Gastrocnemius medialis (tissue), 4 donors: Measurements from ENCODE around the gene CLSTN1. TPM values are rescaled to one million over a fixed set of nuclear protein-coding genes. Genes with fewer than 3 reads are reported as not detected.

Source experiments
- ATAC-seq, 2 donors: fragments of 150-250 bp; one replicate each; pipeline ENCODE4 v1.9.1; 2016
- DNase-seq, 2 donors: peaks; one replicate each; pipeline ENCODE4 v3.0.0-alpha.2; 2019
- H3K27ac ChIP-seq, 4 donors: fragments of 200-600 bp; sonication (generic); 1 replicate in 1 of 4; 2 replicates in 3 of 4; pipeline ENCODE4 v1.5.1; 2016 to 2018; ENCODE audit warnings: mild to moderate bottlenecking in 2 of 4, moderate library complexity in 1 of 4
- H3K27me3 ChIP-seq, 3 donors: fragments of 200-600 bp; sonication (generic) in 2 of 3; 1 replicate in 1 of 3; 2 replicates in 2 of 3; pipeline versions ENCODE4 v1.5.1 to v1.6.0; 2016 to 2019; ENCODE audit warnings: mild to moderate bottlenecking in 1 of 3, moderate library complexity in 1 of 3
- H3K36me3 ChIP-seq, 2 donors: fragments of 200-600 bp; sonication (generic) in 1 of 2; one replicate each; pipeline ENCODE4 v1.5.1; 2017 to 2018
- H3K4me1 ChIP-seq, 2 donors: fragments of 200-600 bp; sonication (generic) in 1 of 2; one replicate each; pipeline ENCODE4 v1.5.1; 2016 to 2017; ENCODE audit warnings: mild to moderate bottlenecking in 2 of 2
- H3K4me3 ChIP-seq, 4 donors: fragments of 200-600 bp; sonication (generic) in 3 of 4; 1 replicate in 1 of 4; 2 replicates in 3 of 4; pipeline ENCODE4 v1.5.1; 2016 to 2019; ENCODE audit warnings: mild to moderate bottlenecking in 2 of 4
- H3K9me3 ChIP-seq, 3 donors: fragments of 200-600 bp; sonication (generic) in 2 of 3; 1 replicate in 1 of 3; 2 replicates in 2 of 3; pipeline ENCODE4 v1.5.1; 2016 to 2019
- CTCF ChIP-seq, 5 experiments: fragments of 450-650 bp in 3 of 5; fragments of 200-600 bp in 2 of 5; sonication (generic) in 2 of 5; IDR thresholded peaks in 4 of 5; conservative IDR thresholded peaks in 1 of 5; 1 replicate in 4 of 5; 2 replicates in 1 of 5; pipeline ENCODE4 v1.5.1; 2016 to 2019; ENCODE audit warnings: antibody characterized with exemption in 5 of 5, mild to moderate bottlenecking in 3 of 5, moderate library complexity in 3 of 5
- POLR2A ChIP-seq, 2 donors: fragments of 450-650 bp; IDR thresholded peaks; one replicate each; pipeline ENCODE4 v1.6.1; 2017; ENCODE audit warnings: antibody characterized with exemption in 2 of 2, mild to moderate bottlenecking in 2 of 2, moderate library complexity in 2 of 2
- in situ Hi-C, 4 donors: fragments of 200-750 bp; cut with MboI; loops; one replicate each; pipeline versions ENCODE4 v1.15.0 to v1.8.0; 2017; ENCODE audit warnings: low sequenced_read_pairs in 4 of 4
- intact Hi-C: fragments of 100-400 bp; cut with DNase I; formaldehyde crosslinking; loops from one replicate; pipeline ENCODE4 v1.15.1; 2023; ENCODE audit warnings: low total_unique reads
- total RNA-seq, 4 donors: library from RNA; depleted of rRNA; stranded (reverse); fragments of >200 nt; gene quantifications; one replicate each; pipeline versions ENCODE4 v1.1.0 to v1.2.3, GENCODE V29; 2016

CLSTN1 gene
- total RNA-seq, 4 donors from 2014 or later, result 8.5 to 25.7 (median 22.0) TPM

- ATAC-seq (no peak), DNase-seq (no peak)
- Histone ChIP-seq H3K4me1 (peaks cover 0 to 11% of the 10 kb centered on the region in 2 donors), H3K27me3 (no peaks in the 10 kb centered on the region), H3K4me3 (no peak overlapping the region), H3K9me3 (no peaks in the 10 kb centered on the region), H3K27ac (no peak overlapping the region), H3K36me3 (no peaks in the 10 kb centered on the region)
- TF ChIP-seq POLR2A (IDR thresholded peaks at IDR 0.05) (no peak), CTCF (IDR thresholded peaks at IDR 0.05 in 4 of 5, conservative IDR thresholded peaks at IDR 0.05 in 1 of 5) (no peak)
- intact Hi-C loops, result no loop called here
- in situ Hi-C loops, result no loop called here
These were observed 9.9 kb upstream of the CLSTN1 start for GRCh38 chr1:9833632-9834031.

GRCh38 chr1:9827558-9828185 lies 3.9 kb upstream of the CLSTN1 start:
- Histone ChIP-seq H3K9me3 (no peaks in the 10 kb centered on the region), H3K27ac (no peak overlapping the region), H3K4me3 (no peak overlapping the region), H3K36me3 (no peaks in the 10 kb centered on the region), H3K27me3 (no peaks in the 10 kb centered on the region), H3K4me1 (peaks cover 16 to 18% of the 10 kb centered on the region in 2 donors)
- ATAC-seq (no peak), DNase-seq (no peak)
- intact Hi-C loops (loop anchor here (10.0 kb wide), 1 partner anchor 233 kb away; no protein-coding TSS in a partner anchor), in situ Hi-C loops (no loop called here)
- TF ChIP-seq CTCF (IDR thresholded peaks at IDR 0.05 in 4 of 5, conservative IDR thresholded peaks at IDR 0.05 in 1 of 5) (peak in 1 of 5 experiments; percentile 21), POLR2A (IDR thresholded peaks at IDR 0.05) (no peak)

GRCh38 chr1:9826616-9827015 lies 2.9 kb upstream of the CLSTN1 start:
- no peaks in the 10 kb centered on the region for H3K36me3 ChIP-seq
- DNase-seq, result no peak
- no peak overlapping the region for H3K4me3 ChIP-seq
- intact Hi-C loops, result loop anchor here (10.0 kb wide), 1 partner anchor 232 kb away; no protein-coding TSS in a partner anchor
- H3K27me3 ChIP-seq, result no peaks in the 10 kb centered on the region
- peaks cover 27 to 28% of the 10 kb centered on the region in 2 donors for H3K4me1 ChIP-seq
- no peaks in the 10 kb centered on the region for H3K9me3 ChIP-seq
- ATAC-seq, result no peak
- TF ChIP-seq CTCF (IDR thresholded peaks at IDR 0.05 in 4 of 5, conservative IDR thresholded peaks at IDR 0.05 in 1 of 5) (no peak), POLR2A (IDR thresholded peaks at IDR 0.05) (no peak)
- no peak overlapping the region for H3K27ac ChIP-seq
- in situ Hi-C loops, result no loop called here

- peaks cover 28 to 32% of the 10 kb centered on the region in 2 donors for H3K4me1 ChIP-seq
- in situ Hi-C loops, result no loop called here
- H3K9me3 ChIP-seq, result no peaks in the 10 kb centered on the region
- no peak overlapping the region for H3K4me3 ChIP-seq
- H3K36me3 ChIP-seq, result no peaks in the 10 kb centered on the region
- no peaks in the 10 kb centered on the region for H3K27me3 ChIP-seq
- intact Hi-C loops, result loop anchor here (10.0 kb wide), 1 partner anchor 231 kb away; no protein-coding TSS in a partner anchor
- peak overlapping the region; percentile 94 to 99 (median 94) for H3K27ac ChIP-seq
- TF ChIP-seq CTCF (IDR thresholded peaks at IDR 0.05 in 4 of 5, conservative IDR thresholded peaks at IDR 0.05 in 1 of 5) (no peak), POLR2A (IDR thresholded peaks at IDR 0.05) (no peak)
- DNase-seq, result no peak
- no peak for ATAC-seq
These were observed 2.3 kb upstream of the CLSTN1 start for GRCh38 chr1:9826087-9826486.
